Mesothelial cell of epicardium (in vitro differentiated cells): Measurements from ENCODE around the gene RS1. TPM values are rescaled to one million over a fixed set of nuclear protein-coding genes. Genes with fewer than 3 reads are reported as not detected.
A peak's percentile ranks its signal among the peaks of the same experiment; 100 is the strongest.

Experiments
- DNase-seq, 2 experiments: peaks; one replicate each; pipeline ENCODE4 v3.0.0; 2021; ENCODE audit warnings: low spot score in 2 of 2; ENCODE audit not compliant: unreplicated experiment in 2 of 2
- H3K27ac Mint-ChIP-seq: 2 replicates; pipeline ENCODE4 v1.8.0; 2021; ENCODE audit warnings: mixed read lengths
- H3K27me3 Mint-ChIP-seq: 2 replicates; pipeline ENCODE4 v1.8.0; 2021; ENCODE audit warnings: low read depth, mixed read lengths
- H3K36me3 Mint-ChIP-seq: 2 replicates; pipeline ENCODE4 v1.8.0; 2021; ENCODE audit warnings: mixed read lengths
- H3K4me1 Mint-ChIP-seq: 2 replicates; pipeline ENCODE4 v1.8.0; 2021; ENCODE audit warnings: mixed read lengths
- H3K4me3 Mint-ChIP-seq: 2 replicates; pipeline ENCODE4 v1.8.0; 2021; ENCODE audit warnings: mild to moderate bottlenecking, moderate library complexity, mixed read lengths
- H3K9me3 Mint-ChIP-seq: 2 replicates; pipeline ENCODE4 v1.8.0; 2021; ENCODE audit warnings: mixed read lengths
- CTCF ChIP-seq: fragments of 200-600 bp; sonication (generic); IDR thresholded peaks from one replicate; pipeline ENCODE4 v1.5.0; 2021; ENCODE audit warnings: antibody characterized with exemption; ENCODE audit not compliant: unreplicated experiment
- total RNA-seq: library from RNA; stranded (reverse); gene quantifications from 3 replicates; pipeline ENCODE4 v1.2.1, GENCODE V29; 2021

Gene RS1
- total RNA-seq, 1 donor from 2014 or later = not detected

- peak in 1 of 2 experiments; percentile 41 for DNase-seq
- H3K4me3 Mint-ChIP-seq = peak overlapping the region; percentile 75
Measured at GRCh38 chrX:18676470-18676869, 4.6 kb upstream of the RS1 start.

GRCh38 chrX:18676050-18676449 is 4.1 kb upstream of the RS1 start:
- no peak for TF ChIP-seq CTCF
- Mint-ChIP-seq H3K36me3 (no peaks in the 10 kb centered on the region), H3K4me1 (peaks cover 2% of the 10 kb centered on the region), H3K9me3 (peaks cover 20% of the 10 kb centered on the region), H3K4me3 (peak overlapping the region; percentile 75), H3K27ac (peak overlapping the region; percentile 64), H3K27me3 (no peaks in the 10 kb centered on the region)
- DNase-seq = no peak

More at GRCh38 chrX:18676470-18676869, 4.6 kb upstream of the RS1 start:
- Mint-ChIP-seq H3K9me3 (peaks cover 20% of the 10 kb centered on the region), H3K4me1 (peaks cover 2% of the 10 kb centered on the region), H3K27ac (peak overlapping the region; percentile 64), H3K36me3 (no peaks in the 10 kb centered on the region), H3K27me3 (no peaks in the 10 kb centered on the region)
- peak; percentile 29 for TF ChIP-seq CTCF

GRCh38 chrX:18674788-18675735 is 3.2 kb upstream of the RS1 start:
- TF ChIP-seq CTCF = no peak
- peak overlapping the region; percentile 59 for H3K27ac Mint-ChIP-seq
- no peaks in the 10 kb centered on the region for H3K27me3 Mint-ChIP-seq
- H3K9me3 Mint-ChIP-seq = peaks cover 24% of the 10 kb centered on the region
- peaks cover 2% of the 10 kb centered on the region for H3K4me1 Mint-ChIP-seq
- DNase-seq = peak; percentile 71 to 82
- peak overlapping the region; percentile 75 for H3K4me3 Mint-ChIP-seq
- no peaks in the 10 kb centered on the region for H3K36me3 Mint-ChIP-seq

- H3K4me3 Mint-ChIP-seq = peak overlapping the region; percentile 75
- no peaks in the 10 kb centered on the region for H3K36me3 Mint-ChIP-seq
- no peaks in the 10 kb centered on the region for H3K27me3 Mint-ChIP-seq
- peaks cover 24% of the 10 kb centered on the region for H3K9me3 Mint-ChIP-seq
- H3K4me1 Mint-ChIP-seq = peaks cover 2% of the 10 kb centered on the region
- peak overlapping the region; percentile 53 for H3K27ac Mint-ChIP-seq
- no peak for TF ChIP-seq CTCF
- DNase-seq = peak in 1 of 2 experiments; percentile 45
Measured at GRCh38 chrX:18674417-18674787, 2.5 kb upstream of the RS1 start.

GRCh38 chrX:18668071-18668835 is 3.7 kb downstream of the RS1 start:
- DNase-seq = no peak
- Mint-ChIP-seq H3K36me3 (peaks cover 2% of the 10 kb centered on the region), H3K27me3 (no peaks in the 10 kb centered on the region), H3K9me3 (peaks cover 31% of the 10 kb centered on the region), H3K27ac (no peak overlapping the region), H3K4me3 (no peak overlapping the region), H3K4me1 (no peaks in the 10 kb centered on the region)
- TF ChIP-seq CTCF = no peak
